Ovary (tissue), 3 donors: ENCODE measurements around the gene LDLRAD4.

Experiments used
- POLR2A ChIP-seq: fragments of 450-650 bp; IDR thresholded peaks from one replicate; pipeline ENCODE4 v1.6.1; 2017; ENCODE audit warnings: antibody characterized with exemption, mild to moderate bottlenecking, moderate library complexity
- TF ChIP-seq, protein P1 (sequence below), 3 donors: fragments of 450-650 bp in 2 of 3; fragments of 200-600 bp in 1 of 3; IDR thresholded peaks; one replicate each; pipeline versions ENCODE4 v1.5.1 to v1.8.0; 2016 to 2022; ENCODE audit warnings: antibody characterized with exemption in 3 of 3, mild to moderate bottlenecking in 1 of 3
- donor health status: DM: no; HTN: no; CAD: no.

GRCh38 chr18:13216092-13216582 is 2.4 kb upstream of the LDLRAD4 start:
- TF ChIP-seq, protein P1, sequence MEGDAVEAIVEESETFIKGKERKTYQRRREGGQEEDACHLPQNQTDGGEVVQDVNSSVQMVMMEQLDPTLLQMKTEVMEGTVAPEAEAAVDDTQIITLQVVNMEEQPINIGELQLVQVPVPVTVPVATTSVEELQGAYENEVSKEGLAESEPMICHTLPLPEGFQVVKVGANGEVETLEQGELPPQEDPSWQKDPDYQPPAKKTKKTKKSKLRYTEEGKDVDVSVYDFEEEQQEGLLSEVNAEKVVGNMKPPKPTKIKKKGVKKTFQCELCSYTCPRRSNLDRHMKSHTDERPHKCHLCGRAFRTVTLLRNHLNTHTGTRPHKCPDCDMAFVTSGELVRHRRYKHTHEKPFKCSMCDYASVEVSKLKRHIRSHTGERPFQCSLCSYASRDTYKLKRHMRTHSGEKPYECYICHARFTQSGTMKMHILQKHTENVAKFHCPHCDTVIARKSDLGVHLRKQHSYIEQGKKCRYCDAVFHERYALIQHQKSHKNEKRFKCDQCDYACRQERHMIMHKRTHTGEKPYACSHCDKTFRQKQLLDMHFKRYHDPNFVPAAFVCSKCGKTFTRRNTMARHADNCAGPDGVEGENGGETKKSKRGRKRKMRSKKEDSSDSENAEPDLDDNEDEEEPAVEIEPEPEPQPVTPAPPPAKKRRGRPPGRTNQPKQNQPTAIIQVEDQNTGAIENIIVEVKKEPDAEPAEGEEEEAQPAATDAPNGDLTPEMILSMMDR (IDR thresholded peaks at IDR 0.05), result peak in 2 of 3 donors; percentile 17 to 46
- TF ChIP-seq POLR2A, result no peak
